GM18951 (cell line): Measurements from ENCODE around the gene CCNQ.

ENCODE experiments used
- POLR2A ChIP-seq: IDR thresholded peaks from 4 replicates; pipeline ENCODE4 v1.6.1; 2011; ENCODE audit warnings: mild to moderate bottlenecking; ENCODE audit not compliant: insufficient read length, insufficient read depth; ENCODE audit errors: extremely low read depth
- in situ Hi-C: fragments of 300-500 bp; cut with MboI; formaldehyde crosslinking; loops from one replicate; pipeline ENCODE4 v1.12.0; 2022; ENCODE audit warnings: low sequenced_read_pairs, mixed read lengths, inconsistent platforms; ENCODE audit not compliant: unreplicated experiment

CCNQ gene

DNA sequence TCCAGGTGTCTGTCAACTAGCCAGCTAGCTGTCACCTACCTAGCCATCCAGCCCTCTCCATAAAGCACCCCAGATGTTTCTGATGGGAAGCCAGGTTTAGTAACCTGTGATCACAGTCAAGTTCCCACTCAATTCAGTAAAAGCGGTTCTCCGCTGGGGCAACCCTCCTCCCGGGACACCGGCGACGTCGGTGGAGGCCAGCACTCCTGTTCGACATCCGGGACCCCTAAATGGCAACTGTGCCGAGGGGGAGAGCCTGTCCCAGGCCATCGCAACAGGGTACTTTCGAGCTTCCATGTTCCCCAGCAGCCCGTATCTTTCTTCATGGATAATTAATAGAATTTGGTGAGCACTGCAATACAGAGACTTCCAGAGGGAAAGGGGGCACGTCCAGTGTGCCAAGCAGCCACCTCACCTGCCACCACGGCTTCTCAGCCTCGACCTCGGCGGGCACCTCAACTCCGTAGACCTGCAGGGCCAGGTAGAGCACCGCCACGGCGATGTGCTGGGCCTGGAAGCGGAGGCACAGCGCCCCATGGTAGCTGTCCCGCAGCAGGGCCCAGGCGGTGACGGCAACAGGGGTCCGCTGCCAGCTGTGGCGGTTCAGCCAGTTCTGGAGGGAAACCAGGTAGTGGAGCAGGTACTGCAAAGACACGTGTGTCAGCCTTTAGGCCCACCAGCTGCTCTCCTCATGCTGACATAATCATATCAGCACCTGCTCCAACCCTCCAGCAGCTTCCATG is 6.7 kb downstream of the CCNQ start:
- in situ Hi-C loops, result no loop called here
- TF ChIP-seq POLR2A, result no peak

DNA sequence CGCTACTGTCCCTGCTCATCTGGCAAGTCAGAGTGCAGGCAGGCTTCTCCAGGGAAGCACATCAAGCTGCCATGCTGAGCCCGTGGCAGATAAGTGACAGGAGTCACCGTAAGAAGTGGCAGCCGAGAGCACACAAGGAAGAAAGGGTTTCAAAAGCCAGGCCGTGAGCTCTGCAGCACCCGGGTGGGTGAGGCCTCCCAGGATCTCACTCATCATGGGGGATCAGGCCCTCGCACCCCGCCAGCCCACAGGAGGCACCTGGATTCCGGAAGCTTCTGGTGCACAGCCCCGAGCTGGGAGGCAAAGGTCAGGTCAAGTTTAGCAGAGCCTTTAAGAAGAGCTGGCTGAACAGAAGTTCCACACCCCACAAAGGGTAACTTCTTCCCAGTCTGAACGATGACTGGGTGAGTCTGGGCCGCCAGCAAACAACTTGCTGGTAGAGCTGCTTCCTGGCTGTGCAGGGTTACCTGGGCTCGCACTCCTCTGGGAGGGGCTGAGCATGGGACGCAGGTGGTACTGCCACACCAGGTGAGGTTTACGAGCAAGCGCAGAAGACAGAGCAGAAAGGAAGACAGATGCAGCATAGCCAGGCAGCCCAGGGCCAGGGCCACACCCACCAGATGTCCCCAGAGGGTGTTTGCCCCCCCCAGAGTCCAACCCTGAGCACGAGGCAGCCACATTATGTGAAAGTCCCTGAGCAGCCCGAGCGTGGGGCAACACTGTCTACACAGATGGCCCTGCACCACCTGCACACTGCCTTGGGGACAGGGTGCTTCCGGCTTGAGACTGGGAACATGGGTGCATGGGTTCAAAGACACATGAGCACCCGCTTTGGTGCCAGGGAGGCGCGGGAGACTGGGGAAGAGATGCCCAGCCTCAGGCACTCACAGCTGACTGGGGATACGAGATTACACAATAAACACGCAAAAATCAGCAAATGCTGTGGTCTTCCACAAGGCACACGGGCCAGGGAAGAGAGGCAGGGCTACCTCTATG is 7.7 kb downstream of the CCNQ start:
- TF ChIP-seq POLR2A, result no peak
- in situ Hi-C loops, result no loop called here

DNA sequence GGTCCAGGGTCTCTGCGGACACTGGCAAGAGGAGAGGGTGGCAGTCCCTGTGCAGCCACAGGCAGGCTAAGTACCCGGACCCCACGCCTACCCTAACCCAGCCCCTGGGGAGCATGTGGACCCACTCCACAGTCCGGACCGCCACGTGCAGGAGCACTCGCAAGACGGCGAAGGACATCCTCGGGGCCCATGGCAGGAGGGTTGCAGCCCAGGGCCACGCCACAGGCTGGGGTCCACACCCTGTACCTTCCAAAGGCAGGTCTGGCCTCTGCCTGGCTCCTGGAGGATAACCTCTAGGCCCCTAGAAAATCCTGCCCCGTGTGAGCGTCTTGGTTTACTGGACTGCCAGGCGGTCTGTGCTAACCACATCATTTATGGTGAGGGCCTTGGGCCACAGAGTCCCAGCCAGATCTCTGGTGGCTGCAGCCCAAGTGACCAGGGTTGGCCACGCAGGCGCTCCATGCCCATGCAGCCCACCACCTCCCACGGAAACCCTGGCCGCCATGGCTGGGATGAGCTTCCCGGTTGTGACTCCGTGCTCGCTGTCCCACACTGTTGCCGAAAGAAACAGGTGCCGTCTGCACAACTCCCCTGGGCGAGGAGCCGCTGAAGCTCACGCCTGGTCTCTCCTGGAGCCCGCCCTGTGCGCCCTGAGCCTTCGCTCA is 10.0 kb downstream of the CCNQ start:
- in situ Hi-C loops, result no loop called here
- no peak for TF ChIP-seq POLR2A

DNA sequence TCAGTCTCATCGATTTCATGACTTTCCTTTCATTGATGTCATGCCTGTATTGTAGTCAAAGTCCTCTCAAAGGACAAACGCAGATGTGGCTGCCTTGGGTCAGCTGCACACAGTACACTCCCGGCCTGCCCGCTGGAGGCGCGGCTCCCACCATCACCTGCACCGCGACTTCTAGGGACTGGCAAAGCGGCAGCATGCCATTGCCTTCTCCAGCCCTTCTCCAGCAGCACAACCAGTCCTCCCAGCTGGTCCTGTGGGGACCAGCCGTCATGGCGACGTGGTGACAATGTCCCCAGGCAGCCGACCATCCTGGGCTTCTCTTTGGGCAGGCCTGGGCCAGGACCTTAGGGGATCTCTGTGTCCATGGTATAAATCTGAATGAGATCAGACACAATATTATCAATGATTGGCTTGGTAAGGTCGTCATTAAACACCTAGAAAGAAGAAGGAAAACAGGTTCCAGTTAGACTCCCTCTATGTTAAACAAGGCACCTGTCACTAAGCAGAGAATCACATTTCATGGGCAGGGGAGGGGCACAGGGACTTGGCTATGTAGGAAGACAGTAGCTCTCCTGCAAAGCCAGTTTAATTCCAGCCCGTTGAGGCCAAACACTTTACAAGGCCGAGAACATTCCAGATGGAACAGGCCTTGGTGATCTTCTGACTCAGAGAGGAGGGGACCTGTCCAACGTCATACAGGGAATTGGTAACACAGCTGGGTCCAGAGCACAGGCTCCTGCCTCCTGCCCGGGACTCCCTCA is 10.7 kb downstream of the CCNQ start:
- no peak for TF ChIP-seq POLR2A
- in situ Hi-C loops, result no loop called here

DNA sequence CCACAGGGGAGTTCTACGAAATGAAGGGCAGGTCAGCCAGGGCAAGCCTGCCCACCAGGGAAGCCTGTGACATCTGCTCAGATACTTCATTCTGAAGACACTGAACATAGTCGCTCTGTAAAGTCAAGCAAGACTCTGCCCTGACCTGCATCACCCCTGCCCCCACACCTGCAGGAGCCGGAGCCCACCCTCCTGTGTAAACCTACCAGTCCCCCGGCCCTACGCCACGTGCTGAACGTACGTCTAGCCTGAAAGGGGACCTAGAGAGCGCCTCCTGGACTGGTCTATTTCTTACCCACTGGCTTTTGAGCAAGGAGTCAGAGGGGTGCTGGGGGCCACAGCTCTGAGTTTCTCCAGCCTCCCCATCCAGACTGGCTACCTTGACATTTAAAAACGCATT is 11.6 kb downstream of the CCNQ start:
- TF ChIP-seq POLR2A, result no peak
- in situ Hi-C loops, result no loop called here

DNA sequence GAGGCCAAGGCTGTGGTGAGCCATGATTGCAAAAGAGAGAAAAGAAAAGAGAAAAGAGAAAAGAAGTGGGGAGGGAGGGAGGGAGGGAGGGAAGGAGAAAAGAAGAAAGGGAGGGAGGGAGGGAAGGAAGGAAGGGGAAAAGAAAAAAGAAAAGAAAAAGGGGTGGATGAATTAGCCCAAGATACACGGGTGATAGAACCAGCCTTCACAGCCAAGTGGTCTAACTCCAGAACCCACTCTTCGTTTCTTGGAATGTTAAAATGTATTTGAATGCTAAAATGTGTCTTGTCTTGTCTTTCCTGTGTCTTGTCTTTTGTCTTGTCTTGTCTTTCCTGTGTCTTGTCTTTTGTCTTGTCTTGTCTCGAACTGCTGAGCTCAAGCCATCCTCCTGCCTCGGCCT is 13.1 kb downstream of the CCNQ start:
- TF ChIP-seq POLR2A, result no peak
- in situ Hi-C loops, result no loop called here

DNA sequence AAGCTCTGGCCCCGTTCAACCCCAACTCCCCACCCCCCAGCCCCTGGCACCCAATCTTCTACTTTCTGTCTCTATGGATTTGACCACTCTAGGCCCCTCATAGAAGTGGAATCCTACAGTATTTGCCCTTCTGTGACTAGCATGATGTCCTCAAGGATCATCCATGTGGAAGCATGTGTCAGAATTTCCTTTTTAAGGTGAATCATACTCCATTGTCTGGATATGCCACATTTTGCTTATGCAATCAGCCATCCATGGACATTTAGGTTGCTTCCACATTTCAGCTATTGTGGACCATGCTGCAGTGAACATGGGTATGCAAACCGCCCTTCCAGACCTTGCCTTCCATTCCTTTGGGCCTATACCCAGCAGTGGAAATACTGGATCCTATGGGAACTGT is 15.5 kb downstream of the CCNQ start:
- in situ Hi-C loops, result no loop called here
- no peak for TF ChIP-seq POLR2A

DNA sequence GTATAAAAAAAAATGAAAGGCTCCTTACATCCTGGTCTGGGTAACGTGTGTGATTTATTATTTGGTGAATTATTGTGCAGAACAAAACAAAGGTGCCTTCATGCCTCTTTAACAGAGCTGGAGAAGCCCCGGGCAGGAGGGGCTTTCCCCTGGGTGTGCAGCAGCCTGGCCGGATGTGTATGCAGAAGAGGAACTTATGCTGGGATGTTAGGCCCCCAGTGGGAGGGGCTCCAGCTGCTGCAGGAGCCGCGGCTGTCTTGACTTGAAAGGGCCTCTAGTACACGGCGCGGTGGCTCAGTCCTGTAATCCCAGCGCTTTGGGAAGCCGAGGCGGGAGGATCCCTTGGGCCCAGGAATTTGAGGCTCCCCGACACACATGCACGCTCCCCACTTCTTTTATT is 16.0 kb downstream of the CCNQ start:
- TF ChIP-seq POLR2A, result no peak
- in situ Hi-C loops, result no loop called here

DNA sequence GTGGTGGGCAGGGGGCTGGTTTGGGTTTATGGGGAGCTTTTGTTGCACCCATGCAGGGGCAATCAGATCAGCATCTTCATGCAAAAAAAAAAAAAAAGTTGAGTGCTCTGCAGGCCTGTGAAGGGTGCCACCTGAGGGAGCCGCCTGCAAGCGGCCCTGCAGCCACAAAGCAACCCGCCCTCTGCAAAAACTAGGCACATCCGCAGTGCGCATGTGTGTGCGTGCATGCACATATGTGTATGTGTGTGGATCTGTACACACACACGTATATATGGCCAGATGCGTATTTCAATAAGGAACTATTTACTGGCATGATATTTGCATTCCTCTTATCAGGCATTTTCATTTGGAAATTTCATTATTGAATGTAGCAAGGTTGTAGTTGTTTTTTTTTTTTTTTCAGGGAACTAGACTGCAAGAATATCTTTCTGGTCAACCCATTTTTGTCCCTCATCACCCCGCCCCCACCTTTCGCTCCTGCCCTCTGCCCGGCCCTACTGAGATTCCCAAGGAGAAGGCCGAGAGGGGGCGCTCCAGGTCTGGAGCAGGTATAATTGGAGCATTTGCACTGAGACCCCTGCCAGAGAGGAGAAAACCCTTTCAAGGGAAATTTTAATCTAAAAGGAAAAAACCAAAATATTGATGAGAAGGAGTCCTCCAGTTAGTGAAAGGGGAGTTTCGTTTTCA is 18.1 kb downstream of the CCNQ start:
- in situ Hi-C loops, result no loop called here
- no peak for TF ChIP-seq POLR2A

DNA sequence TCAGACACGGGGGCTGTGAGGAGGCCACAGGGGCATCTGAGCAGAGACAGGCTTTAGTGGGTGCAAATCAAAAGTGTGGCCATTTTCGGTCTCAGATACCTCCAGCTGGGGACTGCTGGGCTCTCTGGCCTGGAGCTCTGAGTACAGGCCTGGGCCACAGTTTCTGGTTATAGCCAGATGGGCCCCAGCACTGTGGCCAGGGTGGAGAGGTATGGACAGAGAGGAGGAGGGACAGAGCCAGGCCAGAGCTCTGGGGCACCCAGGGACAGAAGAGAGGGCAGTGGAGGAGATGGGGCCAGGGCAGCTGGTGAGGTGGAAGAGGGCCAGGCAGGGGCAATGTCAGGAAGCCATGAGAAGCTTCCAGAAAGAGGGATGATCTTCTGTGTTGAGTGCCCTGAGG is 20.1 kb downstream of the CCNQ start:
- TF ChIP-seq POLR2A, result no peak
- in situ Hi-C loops, result no loop called here

DNA sequence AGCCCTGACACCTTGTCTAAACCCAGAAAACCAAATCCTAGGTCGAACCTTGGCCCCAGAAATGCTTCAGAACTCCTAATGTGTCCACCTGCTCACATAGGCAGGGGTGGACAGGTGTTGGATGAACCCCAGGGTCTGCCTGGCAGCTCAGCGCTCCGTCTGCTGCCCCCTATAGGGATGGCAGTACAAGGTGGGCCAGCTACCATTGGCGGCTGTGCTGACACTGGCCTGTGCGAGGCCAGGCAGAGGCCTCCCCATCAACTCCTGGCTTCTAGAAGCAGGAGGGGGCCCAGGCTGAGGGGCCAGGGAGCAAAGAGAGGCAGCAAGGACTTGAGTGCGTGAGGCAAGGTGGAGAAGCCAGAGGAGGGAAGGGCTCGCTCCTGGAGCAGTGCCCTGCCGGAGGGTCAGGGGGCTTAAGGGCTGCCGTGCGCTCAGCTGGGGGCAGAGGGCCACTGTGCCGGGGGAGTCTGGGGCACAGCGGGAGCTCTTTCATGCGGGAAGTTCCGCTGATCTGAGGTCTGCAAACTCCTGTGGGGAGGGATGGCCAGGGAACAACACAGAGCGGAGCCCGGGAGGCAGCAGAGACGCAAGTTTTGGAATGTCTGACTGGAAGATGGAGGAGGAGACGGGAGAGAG is 20.6 kb downstream of the CCNQ start:
- in situ Hi-C loops, result no loop called here
- TF ChIP-seq POLR2A, result no peak

DNA sequence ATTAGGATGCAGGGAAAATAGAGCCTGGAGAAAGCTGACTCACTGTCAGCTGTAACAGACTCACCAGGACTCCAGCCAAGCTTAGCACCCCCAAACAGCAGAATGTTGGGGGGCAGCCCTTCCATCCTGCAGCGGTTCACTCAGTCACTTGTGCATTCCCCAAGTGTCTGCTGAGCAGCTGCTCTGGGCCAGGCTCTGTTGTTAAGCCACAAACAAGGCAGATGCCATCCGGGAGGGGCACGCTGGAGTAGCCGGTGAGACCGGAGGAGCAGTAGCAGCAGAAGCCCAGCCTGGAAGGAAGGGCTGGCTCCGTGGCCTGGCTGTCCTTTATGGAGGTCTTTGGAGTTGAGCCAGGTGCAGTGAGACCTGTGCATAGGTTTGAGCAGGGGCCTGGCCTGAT is 22.0 kb downstream of the CCNQ start:
- TF ChIP-seq POLR2A, result no peak
- in situ Hi-C loops, result no loop called here
